GM21447 (cell line): Measurements from ENCODE around the gene CISH.

Experiments used
- ATAC-seq: cut with Tn5 transposase; IDR thresholded peaks from one replicate; pipeline ENCODE4 v1.9.1; 2021; ENCODE audit not compliant: unreplicated experiment

Gene CISH, protein sequence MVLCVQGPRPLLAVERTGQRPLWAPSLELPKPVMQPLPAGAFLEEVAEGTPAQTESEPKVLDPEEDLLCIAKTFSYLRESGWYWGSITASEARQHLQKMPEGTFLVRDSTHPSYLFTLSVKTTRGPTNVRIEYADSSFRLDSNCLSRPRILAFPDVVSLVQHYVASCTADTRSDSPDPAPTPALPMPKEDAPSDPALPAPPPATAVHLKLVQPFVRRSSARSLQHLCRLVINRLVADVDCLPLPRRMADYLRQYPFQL

DNA sequence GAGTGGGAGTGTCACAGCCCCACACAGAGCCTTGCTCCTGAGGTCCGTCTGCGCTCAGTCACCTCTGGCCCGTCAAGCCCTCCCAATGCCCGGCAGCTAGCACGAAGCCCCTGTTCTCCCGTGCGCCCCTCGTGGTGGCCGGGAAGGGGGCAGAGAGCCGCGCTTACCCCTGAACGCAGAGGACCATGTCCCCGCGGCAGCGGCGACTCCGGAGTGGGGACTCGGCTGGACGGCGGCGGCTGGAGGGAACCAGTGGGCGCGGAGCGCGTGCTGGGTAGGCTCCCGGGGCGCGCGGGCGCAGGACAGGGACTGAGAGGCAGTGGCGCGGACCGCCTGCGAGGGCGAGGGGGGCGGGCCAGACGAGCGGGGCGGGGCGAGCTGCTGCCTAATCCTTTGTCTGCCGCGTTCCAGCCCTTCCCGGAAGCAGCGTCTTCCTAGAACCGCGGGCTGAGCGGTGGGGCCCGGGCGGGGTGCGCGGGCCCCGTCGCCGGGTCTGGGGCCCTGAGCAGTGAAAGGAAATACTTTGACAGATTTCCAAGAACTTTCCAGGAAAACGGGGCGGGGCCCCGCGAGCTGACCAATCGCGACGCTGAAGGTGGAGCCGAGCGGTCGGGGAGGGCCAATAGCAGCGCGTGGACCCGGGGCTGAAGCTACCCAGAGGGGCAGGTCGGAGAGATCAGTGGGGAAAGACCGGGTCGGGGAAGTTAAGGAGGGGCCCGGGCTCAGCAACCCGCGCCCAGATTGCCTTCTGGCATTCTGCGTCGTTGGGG, at the start of gene CISH:
TSS of gene CISH (minus strand) at position 311 of the 770 bp plus-strand sequence. CDS start at position 187, 124 bp downstream.
- ATAC-seq: peak; percentile 67

DNA sequence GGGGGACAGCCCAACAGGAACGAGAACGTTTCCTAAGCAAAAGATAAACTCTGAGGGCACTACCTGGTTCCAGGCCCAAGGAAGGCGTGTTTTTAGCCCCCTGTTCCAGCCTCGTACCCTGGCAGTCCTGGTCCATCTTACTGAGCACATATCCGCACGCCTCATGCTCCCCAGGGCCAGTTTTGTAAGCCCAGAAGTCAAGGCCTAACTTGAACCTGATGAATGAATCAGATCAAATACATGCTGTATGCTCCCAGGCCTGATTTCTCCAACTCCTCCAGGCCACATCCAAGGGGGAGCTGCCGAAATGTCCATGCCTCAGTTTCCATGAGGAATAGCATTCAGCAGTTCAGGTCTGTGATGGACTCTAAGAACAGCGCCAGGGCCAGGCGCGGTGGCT, 48.8 kb upstream of the CISH start:
- ATAC-seq: no peak

DNA sequence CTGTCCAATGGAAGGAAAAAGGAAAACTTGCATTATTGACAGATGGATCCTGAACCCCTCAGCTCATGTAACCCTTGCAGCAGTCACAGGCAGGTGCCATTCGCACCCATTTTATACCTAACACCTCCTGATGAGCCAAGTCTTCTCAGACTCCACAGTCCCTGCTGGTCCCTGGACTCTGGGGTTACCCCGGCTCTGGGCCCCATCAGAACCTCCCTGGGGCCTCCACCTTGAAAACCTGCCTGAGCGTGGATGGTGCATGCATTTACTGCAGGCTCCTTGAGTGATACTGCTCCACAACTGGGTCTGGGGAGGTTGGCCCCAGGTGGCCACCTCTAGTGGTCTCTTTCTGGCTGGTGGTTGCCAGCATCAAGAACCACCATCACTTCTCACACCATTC, 47.3 kb upstream of the CISH start:
- ATAC-seq: no peak

DNA sequence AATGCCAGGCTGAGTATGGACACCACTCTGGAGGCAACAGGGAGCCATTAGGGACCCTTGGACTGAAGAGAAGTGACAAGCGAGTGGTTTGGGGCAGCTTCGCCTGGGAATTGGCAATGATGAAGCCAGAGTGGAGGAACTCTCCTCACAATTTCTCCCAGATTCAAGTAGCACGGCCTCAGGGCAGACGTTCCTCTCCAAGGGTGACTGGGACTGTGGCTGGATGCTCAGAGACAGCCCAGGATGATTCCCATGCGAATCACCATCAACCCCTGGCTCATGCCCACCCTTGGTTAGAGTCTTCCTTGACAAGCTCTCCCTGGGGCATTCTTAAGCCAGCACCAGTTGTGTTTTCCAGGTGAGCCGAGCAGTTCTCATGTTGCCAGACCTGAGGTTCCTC, 46.8 kb upstream of the CISH start:
- ATAC-seq: no peak

DNA sequence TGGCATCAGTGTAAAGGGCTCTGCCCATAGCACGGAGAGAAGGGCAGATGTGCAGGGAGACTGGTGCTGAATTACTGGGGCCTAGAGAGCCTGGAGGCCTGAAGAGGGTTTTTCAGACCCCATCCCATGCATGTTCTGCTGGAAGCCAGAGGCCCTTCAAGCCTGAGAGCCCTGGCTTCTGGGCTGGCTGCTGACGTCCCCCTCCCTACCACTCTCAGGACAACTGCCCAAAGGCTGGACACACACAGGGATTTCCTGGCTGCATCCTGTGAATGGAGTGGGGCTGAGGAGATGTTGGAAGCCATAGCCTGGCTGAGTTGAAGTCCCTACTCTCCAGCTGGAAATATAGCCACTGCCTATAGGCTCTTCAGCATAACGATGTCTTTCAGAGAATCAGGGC, 46.2 kb upstream of the CISH start:
- ATAC-seq: no peak

DNA sequence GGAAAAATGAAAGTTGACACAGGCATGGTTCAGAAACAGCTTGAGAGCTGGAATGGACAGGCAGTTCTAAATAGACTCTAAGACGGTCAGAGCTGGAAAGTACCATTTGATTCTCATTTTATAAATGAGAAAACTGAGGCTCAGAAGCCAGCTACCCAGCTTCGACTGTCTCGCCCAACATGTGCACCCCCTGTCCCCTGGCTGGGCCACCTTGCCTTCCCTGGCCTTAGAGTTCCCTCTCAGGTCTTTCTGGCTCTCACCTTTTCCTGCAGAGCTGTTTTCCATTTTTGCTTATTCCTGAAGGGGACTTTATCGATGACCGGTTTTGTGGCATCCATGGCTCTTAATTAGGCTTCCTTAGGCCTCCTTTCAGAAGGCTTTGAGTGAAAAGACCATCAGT, 45.8 kb upstream of the CISH start:
- no peak for ATAC-seq

DNA sequence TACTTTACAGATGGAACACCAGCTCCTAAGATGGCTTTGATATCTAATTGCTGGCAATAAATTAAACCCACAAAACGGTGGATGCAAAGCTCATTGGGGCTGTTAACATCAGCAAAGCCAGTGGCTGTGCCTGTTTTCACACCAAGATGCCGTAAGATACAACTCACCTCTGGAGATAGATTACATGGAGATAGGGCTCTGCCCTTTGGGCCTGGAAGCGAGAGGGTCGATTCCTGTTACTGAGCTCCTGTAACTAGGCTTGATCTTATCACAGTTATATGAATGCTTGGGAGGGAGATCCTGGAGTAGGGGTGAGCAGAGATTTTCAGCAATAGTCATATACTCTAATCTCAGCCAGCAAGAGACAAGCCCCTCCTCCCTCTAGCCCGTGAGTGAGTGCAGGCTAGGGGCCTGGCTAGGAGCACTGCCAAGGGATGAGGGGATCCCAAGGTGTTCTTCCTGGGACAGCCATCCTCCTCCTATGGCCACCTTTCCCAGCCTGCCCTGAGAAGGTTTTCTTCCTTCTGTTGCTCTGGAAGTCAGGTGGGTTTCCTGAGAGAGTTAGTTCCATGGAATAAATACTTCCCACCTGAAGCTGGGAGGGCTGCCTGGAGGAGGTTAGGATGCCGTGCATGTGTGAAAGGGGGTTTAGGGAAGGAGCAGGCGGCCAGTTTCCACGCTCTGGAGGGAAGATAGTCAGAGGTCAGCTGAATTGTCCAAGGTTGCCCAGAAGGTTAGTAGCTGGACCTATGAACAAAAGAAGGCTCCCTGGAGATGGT, 45.0 kb upstream of the CISH start:
- ATAC-seq: no peak

DNA sequence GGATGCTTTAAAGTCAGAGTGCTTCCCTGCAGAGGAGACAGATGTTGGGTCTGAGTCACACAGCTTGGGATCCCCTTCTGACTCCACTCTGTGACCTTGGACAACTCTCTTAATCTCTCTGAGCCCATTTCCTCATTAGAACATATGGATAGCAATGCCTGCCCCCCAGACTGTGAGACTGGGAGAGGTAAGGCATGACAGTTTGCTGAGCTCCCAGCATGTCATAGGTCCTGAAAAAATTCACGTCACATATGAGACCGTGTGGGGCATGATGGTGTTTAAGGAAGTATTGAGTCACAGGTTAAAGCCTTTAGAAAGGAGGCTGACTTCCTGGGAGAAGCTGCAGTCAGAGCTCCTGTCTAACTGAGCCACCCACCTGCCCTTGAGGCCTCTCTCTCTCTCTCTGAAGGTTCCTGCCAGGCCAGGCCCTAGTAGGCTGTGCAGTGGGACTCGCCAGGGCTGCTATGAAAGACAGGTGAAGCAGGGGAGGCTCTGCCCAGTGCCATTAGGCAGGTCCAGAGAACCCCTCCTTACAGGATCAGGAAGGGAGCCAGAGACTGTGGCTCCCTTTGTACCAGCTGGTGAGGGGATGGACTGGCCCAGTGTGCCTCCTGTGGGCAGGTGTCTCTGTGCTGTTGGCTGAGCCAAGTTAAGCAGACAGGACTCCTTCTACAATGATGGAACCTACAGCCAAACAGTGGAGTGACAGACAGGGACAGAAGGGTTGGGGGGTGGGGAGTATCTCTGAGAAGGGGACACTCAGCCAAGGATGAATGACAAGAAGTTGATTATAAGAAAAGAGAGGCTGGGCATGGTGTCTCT, 43.6 kb upstream of the CISH start:
- no peak for ATAC-seq

DNA sequence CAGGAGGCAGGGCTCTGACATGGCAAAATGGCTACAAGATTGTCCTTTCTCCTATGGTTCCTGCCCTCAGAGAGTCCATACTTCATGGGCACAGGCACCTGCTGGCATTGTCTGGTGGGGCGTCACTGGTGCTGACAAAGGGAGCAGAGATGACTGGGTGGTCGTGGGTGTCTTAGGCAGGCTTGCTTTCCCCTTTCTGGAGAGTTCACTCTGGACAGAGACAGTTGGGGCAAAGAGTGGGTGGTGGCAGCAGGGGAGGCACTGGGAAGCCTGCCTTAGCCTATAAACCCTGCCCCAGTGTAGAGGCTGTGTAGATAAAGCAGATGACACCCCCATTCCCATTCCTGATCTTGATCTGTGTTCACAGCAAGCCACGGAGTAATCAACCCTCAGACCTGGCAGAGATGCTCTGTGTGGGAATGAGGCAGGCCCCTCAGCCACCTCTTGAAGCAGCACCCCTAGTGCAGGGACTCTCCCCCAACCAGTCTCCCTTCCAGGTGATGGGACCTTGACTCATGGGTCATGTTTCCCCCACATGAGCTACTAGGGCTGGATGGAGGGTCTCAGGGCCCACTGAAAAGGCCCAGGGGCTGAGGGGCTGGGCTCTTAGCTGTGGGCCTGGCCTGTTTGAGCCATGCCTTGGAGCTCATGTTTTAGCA, 42.5 kb upstream of the CISH start:
- ATAC-seq: no peak

DNA sequence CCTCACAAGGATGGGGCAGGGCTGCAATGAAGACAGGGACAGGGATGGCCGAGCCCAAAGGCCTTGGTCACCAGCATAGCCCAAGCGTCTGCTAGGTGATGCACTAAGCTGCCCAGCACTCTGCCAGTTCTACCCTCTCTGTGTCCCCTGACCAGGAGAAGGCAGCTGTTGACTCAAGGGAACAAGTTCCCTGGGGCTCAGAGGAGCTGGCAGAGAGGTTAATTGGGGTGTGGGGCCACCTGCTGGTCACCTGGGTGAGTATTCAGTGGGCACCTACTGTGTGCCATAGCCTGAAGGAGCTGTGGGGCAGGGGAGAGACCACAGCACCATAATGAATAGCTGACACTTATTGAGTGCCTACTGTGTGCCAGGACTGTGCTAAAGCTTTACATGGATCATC, 41.1 kb upstream of the CISH start:
- ATAC-seq: no peak

DNA sequence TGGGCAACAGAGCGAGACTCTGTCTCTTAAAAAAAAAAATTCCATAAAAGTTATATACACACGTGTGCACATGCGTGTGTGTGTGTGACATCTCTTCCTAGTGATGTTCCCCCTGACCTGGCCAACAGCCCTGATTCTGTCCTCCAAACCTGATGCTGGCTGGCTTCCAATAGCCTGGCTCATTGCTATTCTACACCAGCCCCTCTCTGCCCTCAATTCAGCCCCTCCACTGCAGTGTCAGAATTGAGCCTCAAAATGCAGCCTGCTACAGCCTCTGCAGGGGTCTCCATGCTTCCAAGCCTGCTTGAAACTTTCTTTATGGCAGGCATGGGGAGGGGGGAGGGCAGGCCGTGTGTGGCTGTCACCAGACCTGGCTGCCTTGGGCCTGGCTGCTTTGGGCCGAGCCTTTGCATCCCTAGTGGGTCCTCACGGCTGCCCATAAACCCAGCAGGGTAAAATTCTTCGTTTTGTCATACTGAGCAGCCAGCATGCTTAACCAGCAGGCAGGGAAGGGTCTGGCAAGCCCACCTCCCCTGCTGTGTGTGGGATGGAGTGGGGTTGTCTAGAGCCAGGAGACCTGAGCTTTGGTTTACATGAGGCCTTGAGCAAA, 40.5 kb upstream of the CISH start:
- no peak for ATAC-seq

DNA sequence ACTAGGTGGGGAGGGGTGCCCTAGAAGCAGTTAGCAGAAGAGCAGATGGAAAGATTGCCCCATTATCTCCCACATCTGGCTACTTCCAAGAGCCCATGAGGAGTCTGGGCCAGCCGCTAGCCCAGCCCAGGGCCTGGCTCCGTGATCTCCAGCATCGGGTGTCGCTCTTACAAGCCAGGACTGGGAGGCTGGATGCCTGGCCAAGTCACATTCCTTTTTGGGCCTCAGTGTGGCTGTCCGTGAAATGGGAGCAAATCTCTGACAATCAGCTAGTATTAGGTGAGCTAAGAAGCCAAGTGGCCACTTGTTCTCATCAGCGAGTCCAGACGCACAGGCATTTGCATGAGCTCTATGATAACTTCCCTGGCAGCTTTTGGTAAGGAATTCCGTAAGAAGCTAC, 39.9 kb upstream of the CISH start:
- ATAC-seq: no peak

DNA sequence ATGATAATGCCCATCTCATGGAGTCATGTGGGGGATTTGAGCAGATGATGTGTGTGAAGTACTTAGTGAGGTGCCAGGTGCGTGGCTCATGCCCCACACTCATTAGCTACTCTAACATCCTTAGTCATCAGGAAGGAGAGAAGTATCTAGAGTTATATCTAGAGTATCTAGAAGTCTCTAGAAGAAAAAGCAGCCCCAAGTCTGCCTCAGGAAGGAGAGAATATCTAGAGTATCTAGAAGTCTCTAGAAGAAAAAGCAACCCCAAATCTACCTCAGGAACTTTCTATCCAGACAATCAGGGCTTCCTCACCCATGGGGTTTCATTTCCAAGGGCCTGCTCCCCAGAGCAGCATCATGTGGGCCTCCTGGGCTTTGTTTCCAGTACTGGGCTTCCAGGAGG, 38.4 kb upstream of the CISH start:
- ATAC-seq: no peak

DNA sequence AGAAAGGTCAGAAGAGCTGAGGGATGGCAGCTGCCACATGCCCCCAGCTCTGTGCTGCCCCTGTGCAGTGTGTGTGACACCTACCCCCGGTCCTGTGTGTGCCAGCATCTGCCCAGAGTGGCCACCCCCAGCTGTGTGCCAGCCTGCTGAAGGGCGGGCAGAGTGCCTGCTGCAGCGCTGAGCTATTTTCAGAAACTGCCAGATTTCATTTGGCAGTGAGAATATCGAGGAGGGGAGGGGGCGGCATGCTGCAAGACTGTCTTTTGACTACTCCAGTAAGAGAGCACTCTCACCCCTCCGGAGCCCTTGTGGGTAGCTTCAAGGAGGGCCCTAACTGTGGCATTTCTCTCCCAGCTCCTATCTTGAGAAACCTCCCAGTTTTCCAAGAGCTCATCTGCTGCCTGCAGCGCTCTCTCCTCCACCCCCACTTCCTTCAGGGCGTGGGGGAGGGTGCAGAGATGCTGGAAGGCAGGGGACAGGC, 37.9 kb upstream of the CISH start:
- ATAC-seq: no peak

DNA sequence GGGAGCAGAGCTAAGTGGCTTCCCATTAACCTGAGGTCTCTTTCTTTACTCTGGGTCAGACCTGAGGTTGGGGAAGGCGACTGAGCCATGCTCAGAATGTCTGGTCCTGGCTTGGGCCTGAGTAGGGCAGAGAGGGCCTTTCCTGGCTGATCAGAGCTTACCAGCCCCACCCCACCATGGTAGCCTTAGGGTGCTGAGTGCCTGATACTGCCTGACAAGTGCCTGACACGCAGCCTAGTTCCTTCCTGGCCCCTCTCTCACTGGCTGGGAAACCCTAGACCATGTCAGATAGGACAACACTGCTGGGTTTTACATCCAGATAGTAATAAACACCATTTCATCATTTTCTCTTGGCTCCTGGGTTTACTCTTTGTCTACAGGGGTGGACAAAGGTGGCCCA, 37.4 kb upstream of the CISH start:
- no peak for ATAC-seq

DNA sequence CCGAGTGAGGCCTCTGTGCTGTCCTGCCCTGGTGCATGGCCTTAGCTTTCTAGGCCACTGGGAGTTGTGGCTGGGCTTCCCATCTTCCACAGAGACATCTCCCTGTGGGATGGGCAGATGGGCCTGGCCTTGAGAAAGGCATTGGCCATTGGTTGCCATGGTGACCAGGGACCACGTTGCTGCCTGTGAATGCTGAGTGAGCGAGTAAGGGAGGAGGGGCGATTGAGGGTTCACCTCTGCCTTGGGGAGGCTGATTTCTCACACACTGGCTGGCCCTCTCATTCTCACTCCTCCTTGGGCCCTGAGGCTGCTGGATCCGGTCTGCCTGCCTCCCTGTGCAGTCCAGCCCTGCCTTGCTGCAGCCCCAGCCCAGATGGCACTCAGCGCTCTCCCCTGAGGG, 36.7 kb upstream of the CISH start:
- no peak for ATAC-seq

DNA sequence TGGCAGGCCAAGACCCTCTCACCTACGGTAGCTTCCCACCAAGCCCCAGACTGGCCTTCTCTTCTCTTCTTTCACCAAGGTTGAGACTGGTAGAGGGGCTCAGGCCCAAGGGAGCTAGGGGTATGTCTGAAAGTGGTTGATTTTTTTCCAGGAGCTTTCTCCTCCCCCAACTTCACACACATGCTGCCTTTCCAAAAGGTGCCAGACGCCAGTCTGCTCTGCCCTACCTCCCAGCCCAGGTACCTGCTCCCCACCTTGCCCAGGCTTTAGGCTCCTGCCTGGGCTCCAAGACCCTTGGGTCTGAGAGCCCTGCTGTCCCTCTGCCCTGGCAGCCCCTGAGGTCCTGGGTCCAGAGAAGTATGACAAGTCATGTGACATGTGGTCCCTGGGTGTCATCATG, 33.8 kb upstream of the CISH start:
- no peak for ATAC-seq

DNA sequence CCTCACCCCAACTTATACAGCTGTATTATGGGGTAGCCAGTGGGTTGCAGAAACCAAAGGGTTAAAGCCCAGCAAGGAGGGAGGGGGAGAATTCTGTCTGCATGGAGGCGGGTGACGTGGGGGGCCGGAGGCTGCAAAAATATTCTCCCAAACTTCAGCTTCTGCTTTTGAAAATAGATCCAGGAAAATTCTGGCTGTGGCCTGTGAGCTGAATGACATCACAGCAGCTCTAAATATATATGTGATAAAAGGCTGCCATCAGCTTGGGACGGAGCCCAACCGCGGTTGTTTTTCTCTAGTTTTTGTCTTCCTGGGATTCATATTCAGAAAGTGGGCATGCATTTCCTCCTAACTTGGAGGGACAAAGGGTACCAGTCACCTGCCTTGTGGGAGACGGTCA, 33.0 kb upstream of the CISH start:
- no peak for ATAC-seq

DNA sequence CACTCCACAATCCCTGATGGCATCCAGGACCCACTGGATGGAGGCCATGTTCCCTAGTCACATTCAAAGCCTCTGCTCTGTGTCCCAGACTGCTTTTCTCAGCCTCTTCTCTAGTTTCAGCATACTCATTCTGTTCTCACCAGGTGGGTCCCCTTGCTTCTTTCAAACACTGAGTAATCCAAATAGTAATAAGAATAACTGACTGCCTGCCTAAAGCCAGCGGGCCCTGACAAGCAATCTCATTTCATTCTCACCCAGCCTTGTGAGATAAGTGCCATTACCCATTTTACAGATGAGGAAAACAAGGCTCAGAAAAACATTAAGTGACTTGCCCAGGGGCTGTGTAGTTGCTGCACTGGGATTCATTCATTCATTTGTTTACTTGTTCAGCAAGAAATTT, 30.8 kb upstream of the CISH start:
- no peak for ATAC-seq

DNA sequence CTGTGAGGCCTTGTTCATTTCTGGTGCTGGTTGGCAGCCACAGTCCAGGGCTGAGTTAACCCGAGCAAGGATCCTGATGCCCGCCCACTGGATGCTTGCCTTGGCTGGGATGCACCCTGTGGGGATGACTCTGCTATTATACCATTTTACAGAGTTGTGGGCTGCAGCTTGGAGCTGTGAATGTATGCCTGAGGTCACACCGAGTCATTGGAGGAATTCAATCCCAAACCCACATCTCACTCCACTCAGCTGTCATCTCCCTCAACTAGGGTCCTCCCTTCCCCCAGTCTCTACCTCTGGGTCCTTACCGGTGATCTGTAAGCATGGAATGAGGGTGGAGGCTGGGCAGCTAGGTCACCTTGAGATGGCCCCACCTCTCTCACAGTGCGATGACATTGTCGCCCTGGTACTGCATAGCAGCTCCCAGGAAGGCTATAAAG, 27.5 kb upstream of the CISH start:
- no peak for ATAC-seq
